ENCODE measurements around the gene BAIAP2L1.

GRCh38 chr7:98398567-98399372 is 2.1 kb downstream of the BAIAP2L1 start:
- TF ChIP-seq, protein P1, sequence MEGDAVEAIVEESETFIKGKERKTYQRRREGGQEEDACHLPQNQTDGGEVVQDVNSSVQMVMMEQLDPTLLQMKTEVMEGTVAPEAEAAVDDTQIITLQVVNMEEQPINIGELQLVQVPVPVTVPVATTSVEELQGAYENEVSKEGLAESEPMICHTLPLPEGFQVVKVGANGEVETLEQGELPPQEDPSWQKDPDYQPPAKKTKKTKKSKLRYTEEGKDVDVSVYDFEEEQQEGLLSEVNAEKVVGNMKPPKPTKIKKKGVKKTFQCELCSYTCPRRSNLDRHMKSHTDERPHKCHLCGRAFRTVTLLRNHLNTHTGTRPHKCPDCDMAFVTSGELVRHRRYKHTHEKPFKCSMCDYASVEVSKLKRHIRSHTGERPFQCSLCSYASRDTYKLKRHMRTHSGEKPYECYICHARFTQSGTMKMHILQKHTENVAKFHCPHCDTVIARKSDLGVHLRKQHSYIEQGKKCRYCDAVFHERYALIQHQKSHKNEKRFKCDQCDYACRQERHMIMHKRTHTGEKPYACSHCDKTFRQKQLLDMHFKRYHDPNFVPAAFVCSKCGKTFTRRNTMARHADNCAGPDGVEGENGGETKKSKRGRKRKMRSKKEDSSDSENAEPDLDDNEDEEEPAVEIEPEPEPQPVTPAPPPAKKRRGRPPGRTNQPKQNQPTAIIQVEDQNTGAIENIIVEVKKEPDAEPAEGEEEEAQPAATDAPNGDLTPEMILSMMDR (conservative IDR thresholded peaks at IDR 0.05 in 1 of 2, IDR thresholded peaks at IDR 0.05 in 1 of 2; ENCODE audit: low read depth in 1 of 2, low read length in 2 of 2): no peak
- TF ChIP-seq EZH2 (IDR thresholded peaks at IDR 0.05; ENCODE audit: low read length, missing control alignments): no peak
